Renal pelvis (tissue), 4 donors: Measurements from ENCODE around the gene FGFBP1. TPM values are rescaled to one million over a fixed set of nuclear protein-coding genes. Genes with fewer than 3 reads are reported as not detected.

Experiments used
- DNase-seq: peaks from one replicate; pipeline ENCODE4 v3.0.0-alpha.2; 2013
- polyA plus RNA-seq, 3 donors: library from polyadenylated mRNA; unstranded; fragments of 120-200 nt; gene quantifications; one replicate each; pipeline ENCODE4 v1.2.1, GENCODE V29; 2013; ENCODE audit not compliant: insufficient read length in 3 of 3

Gene FGFBP1
- polyA plus RNA-seq, 3 donors = 0.06 to 0.21 (median 0.16) TPM

GRCh38 chr4:15912961-15913630 is 25.4 kb downstream of the FGFBP1 start:
- DNase-seq = no peak

GRCh38 chr4:15912236-15912635 is 26.3 kb downstream of the FGFBP1 start:
- DNase-seq = no peak

- no peak for DNase-seq
These were observed 28.2 kb downstream of the FGFBP1 start for GRCh38 chr4:15910155-15910940.

GRCh38 chr4:15907430-15907829 is 31.1 kb downstream of the FGFBP1 start:
- no peak for DNase-seq

- DNase-seq = no peak
These were observed 32.5 kb downstream of the FGFBP1 start for GRCh38 chr4:15906020-15906443.

GRCh38 chr4:15902746-15903145 is 35.8 kb downstream of the FGFBP1 start:
- DNase-seq = no peak

GRCh38 chr4:15901998-15902397 is 36.5 kb downstream of the FGFBP1 start:
- no peak for DNase-seq

GRCh38 chr4:15901007-15901406 is 37.5 kb downstream of the FGFBP1 start:
- DNase-seq = no peak

GRCh38 chr4:15899511-15899910 is 39.0 kb downstream of the FGFBP1 start:
- no peak for DNase-seq

GRCh38 chr4:15898902-15899301 is 39.6 kb downstream of the FGFBP1 start:
- no peak for DNase-seq

- DNase-seq = no peak
These were observed 41.0 kb downstream of the FGFBP1 start for GRCh38 chr4:15897577-15897976.

- no peak for DNase-seq
These were observed 43.3 kb downstream of the FGFBP1 start for GRCh38 chr4:15894921-15895916.

GRCh38 chr4:15894393-15894792 is 44.1 kb downstream of the FGFBP1 start:
- DNase-seq = no peak

- no peak for DNase-seq
These were observed 44.6 kb downstream of the FGFBP1 start for GRCh38 chr4:15893962-15894361.

GRCh38 chr4:15891312-15891711 is 47.2 kb downstream of the FGFBP1 start:
- no peak for DNase-seq

GRCh38 chr4:15890246-15890829 is 48.2 kb downstream of the FGFBP1 start:
- no peak for DNase-seq

- DNase-seq = no peak
These were observed 50.0 kb downstream of the FGFBP1 start for GRCh38 chr4:15888515-15888914.
